Stimulated activated CD8-positive, alpha-beta memory T cell treated with anti-CD3 and anti-CD28 coated beads, Interleukin-4, amount 100 ng/mL, for 24 hours (primary cell): ENCODE measurements around the gene ARRDC2.
"Not testable (repeated sequence)": the region's sequence is repeated elsewhere in the genome, so short reads cannot be mapped to it uniquely, and the experiment has no call there.

Experiments
- DNase-seq: peaks from one replicate; pipeline ENCODE4 v3.0.0-alpha.2; 2020; ENCODE audit warnings: low read depth

The ARRDC2 gene

GRCh38 chr19:17989425-17990094 is 18.4 kb upstream of the ARRDC2 start:
- DNase-seq, result no peak

DNA sequence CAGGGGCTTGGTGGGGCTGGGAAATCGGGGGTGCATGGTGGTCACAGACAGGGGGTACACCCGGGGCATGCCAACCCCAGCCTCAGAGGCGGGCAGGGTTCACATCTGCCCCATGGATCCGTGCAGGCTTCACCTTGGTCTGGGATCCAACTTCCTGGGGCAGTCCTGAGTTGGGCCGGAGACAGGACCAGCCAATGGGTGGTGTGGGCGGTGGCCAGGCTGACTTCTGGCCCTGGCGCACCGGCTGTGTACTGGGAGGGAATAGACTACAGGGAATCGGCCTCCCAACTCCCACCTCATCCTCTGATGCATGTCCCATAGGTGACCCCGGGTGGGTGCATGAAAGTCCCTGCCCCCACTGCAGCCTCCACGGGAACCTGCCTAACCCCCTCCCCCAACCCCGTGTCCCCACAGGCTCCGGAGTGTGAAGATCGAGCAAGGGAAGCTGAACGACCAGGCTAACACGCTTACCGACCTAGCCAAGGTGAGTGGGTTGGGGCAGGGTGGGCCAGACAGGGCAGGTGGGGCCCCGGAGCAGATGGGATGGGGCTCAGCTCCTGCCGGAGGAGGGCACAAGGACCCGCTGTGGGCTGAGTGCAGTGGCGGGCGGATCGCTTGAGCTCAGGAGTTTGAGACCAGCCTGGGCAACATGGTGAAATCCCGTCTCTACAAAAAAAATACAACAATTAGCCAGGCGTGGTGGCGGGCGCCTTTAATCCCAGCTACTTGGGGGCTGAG is 14.7 kb upstream of the ARRDC2 start:
- DNase-seq, result no peak

DNA sequence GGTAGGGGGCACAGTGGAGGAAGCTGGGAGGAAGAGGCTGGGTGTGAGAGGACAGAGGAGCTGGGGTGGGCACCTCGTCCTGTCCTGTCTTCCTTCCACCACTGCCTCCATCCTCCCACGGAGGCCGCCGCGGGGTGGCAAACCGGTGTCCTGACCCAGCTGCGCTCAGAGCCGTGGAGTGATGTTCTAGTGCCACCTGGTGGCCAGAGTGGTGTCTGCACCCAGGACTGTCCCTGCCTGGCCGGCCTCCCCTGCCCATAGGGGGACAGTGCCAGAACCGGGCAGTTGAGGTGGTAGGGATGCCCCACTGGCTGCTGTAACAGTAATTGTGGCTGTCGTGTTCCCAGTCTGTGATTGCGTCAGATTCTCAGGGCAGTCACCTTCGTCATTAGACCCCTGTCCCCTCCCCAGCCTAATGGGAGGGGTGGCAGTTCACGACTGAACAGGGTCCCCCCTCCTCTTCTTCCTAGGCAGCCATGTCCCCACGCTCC is 11.1 kb upstream of the ARRDC2 start:
- DNase-seq, result peak; percentile 80

DNA sequence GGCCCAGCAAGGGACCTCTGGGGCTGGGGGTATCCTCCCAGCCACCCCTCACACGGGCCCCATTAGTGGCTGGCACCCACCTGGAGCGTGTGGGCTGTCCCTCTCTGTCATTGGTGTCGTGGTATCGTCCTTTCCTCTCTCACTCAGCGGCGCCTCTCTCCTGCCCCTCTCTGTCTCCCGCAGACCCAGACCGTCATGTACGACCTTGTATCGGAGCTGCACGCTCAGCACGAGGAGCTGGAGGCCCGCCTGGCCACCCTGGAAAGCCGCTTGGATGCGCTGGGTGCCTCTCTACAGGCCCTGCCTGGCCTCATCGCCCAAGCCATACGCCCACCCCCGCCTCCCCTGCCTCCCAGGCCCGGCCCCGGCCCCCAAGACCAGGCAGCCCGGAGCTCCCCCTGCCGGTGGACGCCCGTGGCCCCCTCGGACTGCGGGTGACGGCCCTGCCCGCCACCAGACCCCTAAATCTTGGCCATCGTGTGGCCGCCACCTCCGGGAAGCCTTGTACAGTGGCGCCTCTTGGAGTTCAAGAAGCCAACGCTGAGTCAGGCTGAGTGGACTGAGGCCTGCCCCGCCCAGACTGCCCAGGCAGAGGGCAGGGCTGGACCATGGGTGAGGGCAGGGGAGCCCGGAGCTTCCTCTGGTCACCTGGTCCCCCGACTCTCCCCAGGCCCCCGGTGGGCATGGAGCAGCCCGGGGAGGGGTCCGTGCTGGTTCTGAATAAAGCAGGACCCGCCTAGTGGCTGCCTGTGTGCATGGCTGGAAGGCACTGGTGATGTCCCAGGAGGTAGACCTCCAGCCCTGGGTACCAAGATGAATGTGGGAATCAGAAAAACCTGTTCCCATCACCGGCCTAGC is 9.8 kb upstream of the ARRDC2 start:
- DNase-seq, result no peak

GRCh38 chr19:17998827-17999150 is 9.2 kb upstream of the ARRDC2 start:
- no peak for DNase-seq

DNA sequence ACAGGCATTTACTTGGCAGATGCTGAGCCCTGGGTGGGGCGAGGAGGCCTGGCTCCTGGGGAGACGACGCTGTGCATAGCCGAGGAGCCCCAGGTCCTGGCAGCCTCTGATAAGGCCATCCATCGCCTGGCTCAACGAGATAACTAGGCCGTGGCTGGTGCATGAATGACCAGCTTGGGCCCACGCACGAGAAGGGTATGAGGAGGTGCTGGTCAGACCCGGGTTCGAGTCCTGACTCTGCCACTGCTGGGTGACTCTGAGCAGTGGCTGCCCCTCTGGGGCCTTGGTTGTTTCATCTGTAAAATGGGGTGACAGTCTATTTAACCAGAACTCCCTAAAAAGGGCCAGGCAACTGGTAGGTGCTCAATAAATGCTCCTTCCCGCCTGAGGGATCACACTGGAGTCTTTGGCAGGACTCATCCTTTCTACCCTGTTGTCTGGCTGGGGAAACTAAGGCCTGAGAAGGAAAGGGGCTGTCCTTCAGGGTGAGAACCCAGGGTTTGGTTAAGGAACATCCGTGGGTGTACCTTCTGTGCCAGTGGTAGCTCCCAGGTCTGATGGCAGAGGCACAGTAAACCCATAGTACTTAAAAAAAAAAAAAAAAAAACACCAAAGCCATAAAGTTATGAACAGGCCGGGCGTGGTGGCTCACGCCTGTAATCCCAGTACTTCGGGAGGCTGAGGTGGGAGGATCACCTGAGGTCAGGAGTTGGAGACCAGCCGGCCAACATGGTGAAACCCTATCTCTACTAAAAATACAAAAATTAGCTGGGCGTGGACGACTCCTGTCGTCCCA is 8.1 kb upstream of the ARRDC2 start:
- no peak for DNase-seq

DNA sequence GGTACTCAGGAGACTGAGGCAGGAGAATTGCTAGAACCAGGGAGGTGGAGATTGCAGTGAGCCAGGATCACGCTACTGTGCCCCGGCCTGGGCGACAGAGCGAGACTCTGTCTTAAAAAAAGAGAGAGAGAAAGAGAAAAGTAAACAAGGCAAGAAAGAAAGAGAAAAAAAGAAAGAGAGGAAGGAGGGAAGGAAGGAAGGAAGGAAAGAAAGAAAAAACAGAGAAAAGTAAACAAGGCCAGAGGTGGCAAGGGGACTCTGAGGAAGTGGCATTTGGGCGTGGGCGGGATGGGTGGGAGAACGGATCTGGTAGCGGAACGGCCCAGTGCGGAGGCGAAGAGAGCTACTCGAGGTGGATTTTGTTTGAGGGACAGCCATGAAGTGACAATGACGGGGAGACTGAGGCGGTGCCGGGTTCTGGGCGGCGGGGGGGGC is 7.5 kb upstream of the ARRDC2 start:
- no peak for DNase-seq

- peak; percentile 91 for DNase-seq
Measured at GRCh38 chr19:18000915-18001776, 6.8 kb upstream of the ARRDC2 start.

- no peak for DNase-seq
Measured at GRCh38 chr19:18001777-18002345, 6.1 kb upstream of the ARRDC2 start.

- no peak for DNase-seq
Measured at GRCh38 chr19:18002347-18002850, 5.6 kb upstream of the ARRDC2 start.

GRCh38 chr19:18005750-18006149 is 2.2 kb upstream of the ARRDC2 start:
- DNase-seq, result not testable (repeated sequence)

DNA sequence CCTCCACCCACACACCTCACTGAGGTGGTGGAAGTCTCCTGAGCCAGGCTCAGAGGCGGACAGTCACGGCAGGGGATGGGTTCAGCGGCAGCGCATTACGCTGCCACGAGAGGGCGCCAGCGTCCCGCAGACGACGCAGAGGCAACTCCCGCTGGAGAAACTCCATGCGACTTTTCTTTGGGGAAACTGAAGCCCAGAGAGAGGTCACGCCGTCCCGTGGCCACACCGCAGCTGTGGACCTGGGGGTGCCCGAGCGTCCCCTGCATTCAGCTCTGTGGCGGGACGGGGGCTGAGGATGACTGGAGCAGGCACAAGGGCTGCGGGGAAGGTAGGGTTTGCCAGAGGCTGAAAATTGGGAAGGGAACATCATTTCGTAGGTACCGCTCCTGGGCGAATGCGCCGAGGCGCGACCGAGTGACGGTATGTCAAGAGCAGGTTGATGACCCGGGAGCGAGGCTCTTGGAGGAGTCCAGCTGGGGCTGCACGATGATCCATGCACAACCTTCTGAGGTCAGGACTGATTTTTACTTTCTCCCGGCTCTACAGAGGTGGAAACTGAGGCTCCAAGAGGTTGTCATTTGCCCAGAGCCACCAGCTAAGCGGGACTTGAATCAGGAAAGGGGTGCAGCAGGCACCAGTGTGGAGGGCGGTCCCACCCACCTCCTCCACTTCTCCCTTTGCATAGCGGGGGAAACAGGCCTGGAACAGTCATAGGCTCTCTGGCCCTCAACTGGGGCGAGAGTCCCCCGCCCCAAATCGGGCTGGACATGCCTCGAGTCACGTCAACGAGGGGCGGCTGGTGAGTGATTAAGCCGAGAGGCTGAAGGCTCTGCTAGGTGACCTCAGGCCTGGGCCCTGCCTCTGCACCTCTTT is 690 bp upstream of the ARRDC2 start:
- DNase-seq, result peak; percentile 65

- DNase-seq, result no peak
Measured at GRCh38 chr19:18008814-18009213, 844 bp downstream of the ARRDC2 start.

DNA sequence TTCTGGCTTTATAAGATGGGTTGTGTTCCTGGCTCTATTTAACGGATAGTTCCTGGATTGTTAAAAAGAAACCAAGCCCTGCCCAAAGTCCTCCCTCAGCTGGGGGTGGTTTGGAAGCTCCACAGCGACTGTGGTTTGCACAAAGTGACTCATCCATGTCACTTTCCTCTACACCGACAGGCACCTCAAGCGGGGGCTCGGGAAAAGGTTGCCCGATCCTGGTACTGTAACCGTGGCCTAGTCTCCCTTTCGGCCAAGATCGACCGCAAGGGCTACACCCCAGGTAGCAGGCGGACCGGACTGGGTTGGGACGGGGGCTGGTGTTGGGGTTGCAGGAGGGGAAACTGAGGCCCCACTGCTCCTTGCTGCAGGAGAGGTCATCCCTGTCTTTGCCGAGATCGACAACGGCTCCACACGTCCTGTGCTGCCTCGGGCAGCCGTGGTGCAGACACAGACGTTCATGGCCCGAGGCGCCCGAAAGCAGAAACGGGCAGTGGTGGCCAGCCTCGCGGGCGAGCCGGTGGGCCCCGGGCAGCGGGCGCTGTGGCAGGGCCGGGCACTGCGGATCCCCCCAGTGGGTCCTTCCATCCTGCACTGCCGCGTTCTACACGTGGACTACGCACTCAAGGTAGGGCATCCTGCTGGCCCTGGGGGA is 1.6 kb downstream of the ARRDC2 start:
- DNase-seq, result no peak

DNA sequence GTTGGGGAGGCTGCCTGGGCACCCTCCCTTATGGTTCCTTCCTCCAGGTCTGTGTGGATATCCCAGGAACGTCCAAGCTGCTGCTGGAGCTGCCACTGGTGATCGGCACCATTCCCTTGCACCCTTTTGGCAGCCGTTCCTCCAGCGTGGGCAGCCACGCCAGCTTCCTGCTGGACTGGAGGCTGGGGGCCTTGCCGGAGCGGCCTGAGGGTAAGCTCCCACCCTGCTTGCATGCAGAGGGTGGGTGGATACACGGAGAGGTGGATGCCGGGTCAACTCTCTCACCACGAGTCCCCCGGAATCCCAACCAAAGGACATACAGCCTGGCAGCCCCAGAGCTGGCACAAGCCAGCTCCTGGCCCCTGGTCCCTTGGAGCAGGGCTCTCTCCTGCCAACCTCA is 2.2 kb downstream of the ARRDC2 start:
- no peak for DNase-seq

- DNase-seq, result no peak
Measured at GRCh38 chr19:18013210-18014111, 5.5 kb downstream of the ARRDC2 start.

GRCh38 chr19:18014197-18014596 is 6.2 kb downstream of the ARRDC2 start:
- no peak for DNase-seq
